ENCODE measurements around the gene URB2.

DNA sequence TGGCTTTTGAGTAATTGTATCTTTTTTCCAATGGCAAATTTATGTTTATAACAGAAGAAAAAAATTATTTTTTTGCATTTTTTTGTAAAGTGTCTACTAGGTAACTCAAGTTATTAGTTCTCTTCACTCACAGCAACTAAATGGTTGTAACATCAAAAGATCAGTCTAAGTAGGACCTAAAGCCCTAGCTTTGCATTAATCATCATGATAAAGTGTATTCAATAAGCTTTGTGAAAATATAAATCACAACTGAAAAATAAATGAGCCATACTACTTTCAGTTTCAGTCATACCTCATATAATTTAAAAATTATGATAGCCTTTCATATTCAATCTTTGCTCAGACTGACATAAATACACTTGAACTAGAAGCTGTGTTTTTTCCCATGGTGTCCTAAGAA, 7.0 kb upstream of the URB2 start:
- TF ChIP-seq ZNF274 (IDR thresholded peaks at IDR 0.05; ENCODE audit: insufficient read depth, insufficient read length) (no peak), CTCF (IDR thresholded peaks at IDR 0.05 in 2 of 3, conservative IDR thresholded peaks at IDR 0.05 in 1 of 3; ENCODE audit: control insufficient read depth in 2 of 3, extremely low read depth in 1 of 3, insufficient read depth in 1 of 3, low read depth in 3 of 3, low read length in 3 of 3) (no peak), GABPA (IDR thresholded peaks at IDR 0.05; ENCODE audit: low read depth) (no peak), SRF (IDR thresholded peaks at IDR 0.05; ENCODE audit: low read depth in 2 of 2, low read length in 2 of 2) (no peak), EZH2 (IDR thresholded peaks at IDR 0.05; ENCODE audit: borderline replicate concordance, control insufficient read depth, low read depth, low read length) (no peak), POLR2A (IDR thresholded peaks at IDR 0.05; ENCODE audit: low read depth, low read length) (no peak), SP1 (IDR thresholded peaks at IDR 0.05; ENCODE audit: low read depth, low read length) (no peak)
- TF ChIP-seq, protein P1, sequence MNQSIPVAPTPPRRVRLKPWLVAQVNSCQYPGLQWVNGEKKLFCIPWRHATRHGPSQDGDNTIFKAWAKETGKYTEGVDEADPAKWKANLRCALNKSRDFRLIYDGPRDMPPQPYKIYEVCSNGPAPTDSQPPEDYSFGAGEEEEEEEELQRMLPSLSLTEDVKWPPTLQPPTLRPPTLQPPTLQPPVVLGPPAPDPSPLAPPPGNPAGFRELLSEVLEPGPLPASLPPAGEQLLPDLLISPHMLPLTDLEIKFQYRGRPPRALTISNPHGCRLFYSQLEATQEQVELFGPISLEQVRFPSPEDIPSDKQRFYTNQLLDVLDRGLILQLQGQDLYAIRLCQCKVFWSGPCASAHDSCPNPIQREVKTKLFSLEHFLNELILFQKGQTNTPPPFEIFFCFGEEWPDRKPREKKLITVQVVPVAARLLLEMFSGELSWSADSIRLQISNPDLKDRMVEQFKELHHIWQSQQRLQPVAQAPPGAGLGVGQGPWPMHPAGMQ (IDR thresholded peaks at IDR 0.05; ENCODE audit: borderline replicate concordance), result no peak

Measured in GM12878 (cell line).